Measurements from ENCODE around the gene BOC.

DNA sequence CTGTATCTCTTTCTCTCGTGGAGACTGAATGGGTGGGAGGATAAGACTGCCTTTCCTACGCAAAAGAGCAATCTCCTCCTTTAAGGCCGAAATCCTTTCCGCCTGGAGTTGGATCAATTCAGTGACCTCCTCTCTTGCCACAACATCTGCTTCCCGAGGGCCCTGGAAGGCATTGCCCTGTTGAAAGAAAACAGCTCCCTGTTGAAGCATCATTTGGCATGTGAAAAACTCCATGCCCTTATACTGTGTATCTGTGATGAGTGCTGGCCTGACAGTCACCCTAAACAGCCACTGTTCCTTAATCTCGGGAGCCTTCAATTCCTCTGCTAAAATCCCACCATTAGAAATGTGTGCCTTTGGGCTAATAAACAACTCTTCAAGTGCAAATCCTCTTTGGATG is 80.2 kb downstream of the BOC start:
- no peak for TF ChIP-seq EP300 (IDR thresholded peaks at IDR 0.05)
- TF ChIP-seq POLR2A (IDR thresholded peaks at IDR 0.05): no peak
